Breast epithelium (tissue), 4 donors: ENCODE data around the gene CD99. TPM values are rescaled to one million over a fixed set of nuclear protein-coding genes. Genes with fewer than 3 reads are reported as not detected.
"Not testable (repeated sequence)": the region's sequence is repeated elsewhere in the genome, so short reads cannot be mapped to it uniquely, and the experiment has no call there.

Experiments used
- DNase-seq, 2 donors: peaks; one replicate each; pipeline ENCODE4 v3.0.0-alpha.2; 2019; ENCODE audit warnings: low spot score in 2 of 2
- H3K27ac ChIP-seq, 2 donors: fragments of 200-600 bp; sonication (generic) in 1 of 2; one replicate each; pipeline ENCODE4 v1.5.1; 2016 to 2019; ENCODE audit warnings: mild to moderate bottlenecking in 1 of 2
- H3K27me3 ChIP-seq, 2 donors: fragments of 200-600 bp; sonication (generic) in 1 of 2; one replicate each; pipeline versions ENCODE4 v1.5.1 to v1.6.0; 2017 to 2019; ENCODE audit warnings: control low read depth in 1 of 2, mild to moderate bottlenecking in 1 of 2
- H3K36me3 ChIP-seq: fragments of 200-600 bp; one replicate; pipeline ENCODE4 v1.5.1; 2019
- H3K4me1 ChIP-seq, 2 donors: fragments of 200-600 bp; sonication (generic); one replicate each; pipeline ENCODE4 v1.5.1; 2016 to 2019; ENCODE audit warnings: control low read depth in 1 of 2
- H3K4me3 ChIP-seq, 3 donors: fragments of 200-600 bp; sonication (generic); 1 replicate in 2 of 3; 2 replicates in 1 of 3; pipeline ENCODE4 v1.5.1; 2016 to 2019; ENCODE audit warnings: mild to moderate bottlenecking in 3 of 3, moderate library complexity in 2 of 3
- H3K9me3 ChIP-seq, 2 donors: fragments of 200-600 bp; sonication (generic) in 1 of 2; one replicate each; pipeline ENCODE4 v1.5.1; 2016 to 2019; ENCODE audit warnings: control low read depth in 1 of 2
- CTCF ChIP-seq, 3 donors: fragments of 450-650 bp; IDR thresholded peaks; one replicate each; pipeline ENCODE4 v1.5.1; 2016 to 2017; ENCODE audit warnings: antibody characterized with exemption in 3 of 3, mild to moderate bottlenecking in 3 of 3, moderate library complexity in 3 of 3
- POLR2A ChIP-seq: fragments of 450-650 bp; IDR thresholded peaks from one replicate; pipeline ENCODE4 v1.6.1; 2016; ENCODE audit warnings: antibody characterized with exemption, mild to moderate bottlenecking, moderate library complexity
- POLR2AphosphoS5 ChIP-seq, 3 donors: sonication (generic); formaldehyde crosslinking; IDR thresholded peaks; one replicate each; pipeline ENCODE4 v1.6.1; 2017; ENCODE audit warnings: antibody characterized with exemption in 3 of 3
- intact Hi-C: fragments of 100-400 bp; cut with DNase I; formaldehyde crosslinking; loops from one replicate; pipeline ENCODE4 v1.15.1; 2023; ENCODE audit warnings: low total_unique reads
- total RNA-seq, 3 donors: library from RNA; depleted of rRNA; stranded (reverse); fragments of >200 nt; gene quantifications; one replicate each; pipeline ENCODE4 v1.1.0, GENCODE V29; 2016

Gene CD99
- total RNA-seq, 3 donors from 2014 or later: 96.3 to 536 (median 142) TPM

DNA sequence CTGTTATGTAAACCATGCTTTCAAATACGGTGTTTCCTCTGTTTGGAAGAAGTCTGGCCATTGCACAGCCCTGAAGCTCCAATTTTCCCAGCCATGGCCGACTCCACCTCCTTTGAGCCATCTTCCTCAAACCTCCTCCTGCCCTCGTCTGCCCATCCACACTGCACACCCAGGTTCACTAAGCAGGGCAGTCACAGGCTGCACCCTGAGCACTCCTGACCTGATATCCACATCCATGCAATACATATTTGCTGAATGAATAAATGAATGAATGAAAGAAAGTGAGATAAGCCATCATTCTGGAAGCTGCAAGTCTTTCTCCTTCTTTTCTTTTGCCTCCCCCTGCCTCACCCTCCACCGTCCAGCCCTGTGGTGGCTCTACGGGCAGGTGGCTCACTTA, 83.0 kb downstream of the CD99 start:
- Histone ChIP-seq H3K36me3 (no peaks in the 10 kb centered on the region), H3K9me3 (peaks cover 0 to 10% of the 10 kb centered on the region in 2 donors), H3K4me3 (no peak overlapping the region), H3K27ac (no peak overlapping the region), H3K4me1 (no peaks in the 10 kb centered on the region), H3K27me3 (no peaks in the 10 kb centered on the region)
- intact Hi-C loops: no loop called here
- DNase-seq: no peak
- TF ChIP-seq CTCF (IDR thresholded peaks at IDR 0.05): no peak
- TF ChIP-seq POLR2AphosphoS5 (IDR thresholded peaks at IDR 0.05): no peak
- no peak for TF ChIP-seq POLR2A

GRCh38 chrX:2774776-2775175, 83.7 kb downstream of the CD99 start:
- intact Hi-C loops: no loop called here

DNA sequence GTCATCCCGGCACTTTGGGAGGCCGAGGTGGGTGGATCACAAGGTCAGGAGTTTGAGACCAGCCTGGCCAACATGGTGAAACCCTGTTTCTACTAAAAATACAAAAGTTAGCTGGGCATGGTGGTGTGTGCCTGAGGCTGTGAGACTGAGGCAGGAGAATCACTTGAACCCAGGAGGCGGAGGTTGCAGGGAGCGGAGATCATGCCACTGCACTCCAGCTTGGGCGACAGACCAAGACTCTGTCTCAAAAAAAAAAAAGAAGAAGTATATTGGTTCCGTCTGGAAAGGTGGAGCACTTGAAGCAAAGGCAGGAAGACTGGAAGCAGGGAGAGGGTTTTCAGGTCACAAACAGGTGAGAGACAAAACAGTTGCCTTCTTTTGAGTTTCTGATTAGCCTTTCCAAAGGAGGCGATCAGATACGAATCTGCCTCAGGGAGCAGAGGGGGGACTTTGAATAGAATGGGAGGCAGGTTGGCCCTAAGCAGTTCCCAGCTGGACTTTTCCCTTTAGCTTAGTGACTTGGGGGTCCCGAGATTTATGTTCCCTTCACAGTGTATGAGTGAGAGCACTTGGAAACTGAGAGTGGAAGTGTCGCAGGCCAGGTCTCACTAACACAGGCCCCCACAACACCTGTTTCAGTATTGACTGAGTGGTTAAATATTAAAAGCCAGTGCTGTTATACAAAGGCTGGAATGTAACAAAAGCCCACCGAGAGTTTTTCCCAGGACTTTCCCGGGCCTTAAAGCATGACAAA, 89.6 kb downstream of the CD99 start:
- intact Hi-C loops, DNase-seq, H3K27ac ChIP-seq, H3K4me3 ChIP-seq, H3K9me3 ChIP-seq, H3K27me3 ChIP-seq, H3K36me3 ChIP-seq, H3K4me1 ChIP-seq: not testable (repeated sequence)

More at GRCh38 chrX:2774776-2775175, 83.7 kb downstream of the CD99 start:
- no peak for TF ChIP-seq CTCF (IDR thresholded peaks at IDR 0.05)
- DNase-seq: no peak
- Histone ChIP-seq H3K27ac (no peak overlapping the region), H3K36me3 (no peaks in the 10 kb centered on the region), H3K4me1 (no peaks in the 10 kb centered on the region), H3K4me3 (no peak overlapping the region), H3K9me3 (peaks cover 0 to 10% of the 10 kb centered on the region in 2 donors), H3K27me3 (no peaks in the 10 kb centered on the region)

DNA sequence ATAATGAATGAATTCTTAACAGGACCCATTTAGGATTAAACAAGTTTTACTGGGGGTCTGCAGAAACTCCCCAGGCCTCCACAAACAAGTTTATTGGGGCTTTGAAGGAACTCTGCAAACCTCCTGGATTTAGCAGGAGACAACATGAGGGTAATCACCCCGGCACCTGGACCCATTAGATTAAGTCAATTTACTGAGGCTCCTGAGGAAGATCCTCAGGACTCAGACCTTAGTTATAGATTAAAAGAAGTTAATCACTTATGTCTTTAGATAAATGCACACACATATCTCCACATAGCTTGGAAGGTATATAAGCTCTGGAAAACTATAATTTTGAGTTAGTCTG, 90.1 kb downstream of the CD99 start:
- H3K9me3 ChIP-seq: no peaks in the 10 kb centered on the region
- H3K36me3 ChIP-seq: no peaks in the 10 kb centered on the region
- no peaks in the 10 kb centered on the region for H3K4me1 ChIP-seq
- intact Hi-C loops: no loop called here
- no peak for TF ChIP-seq POLR2AphosphoS5 (IDR thresholded peaks at IDR 0.05)
- TF ChIP-seq POLR2A: no peak
- no peak for TF ChIP-seq CTCF (IDR thresholded peaks at IDR 0.05)
- DNase-seq: no peak
- H3K27ac ChIP-seq: no peak overlapping the region
- no peak overlapping the region for H3K4me3 ChIP-seq
- no peaks in the 10 kb centered on the region for H3K27me3 ChIP-seq

GRCh38 chrX:2781698-2782097, 90.6 kb downstream of the CD99 start:
- intact Hi-C loops: no loop called here
- no peak for DNase-seq
- Histone ChIP-seq H3K27me3 (no peaks in the 10 kb centered on the region), H3K4me1 (no peaks in the 10 kb centered on the region), H3K4me3 (no peak overlapping the region), H3K27ac (no peak overlapping the region), H3K9me3 (no peaks in the 10 kb centered on the region), H3K36me3 (no peaks in the 10 kb centered on the region)
- no peak for TF ChIP-seq CTCF (IDR thresholded peaks at IDR 0.05)
- no peak for TF ChIP-seq POLR2AphosphoS5 (IDR thresholded peaks at IDR 0.05)
- no peak for TF ChIP-seq POLR2A

GRCh38 chrX:2782171-2782570, 91.1 kb downstream of the CD99 start:
- TF ChIP-seq POLR2A (no peak), CTCF (IDR thresholded peaks at IDR 0.05) (no peak), POLR2AphosphoS5 (IDR thresholded peaks at IDR 0.05) (no peak)

More at GRCh38 chrX:2782171-2782570, 91.1 kb downstream of the CD99 start:
- H3K27me3 ChIP-seq: no peaks in the 10 kb centered on the region
- no peak overlapping the region for H3K27ac ChIP-seq
- no peak overlapping the region for H3K4me3 ChIP-seq
- no peaks in the 10 kb centered on the region for H3K4me1 ChIP-seq
- no peak for DNase-seq
- no peaks in the 10 kb centered on the region for H3K9me3 ChIP-seq
- intact Hi-C loops: no loop called here
- H3K36me3 ChIP-seq: no peaks in the 10 kb centered on the region
